BE2C (cell line): Measurements from ENCODE around the gene ADAMTS17.

Source experiments
- DNase-seq: peaks from one replicate; pipeline ENCODE4 v3.0.0-alpha.2; 2020
- H3K27me3 ChIP-seq: fragments of 250-450 bp; sonication (Bioruptor Pico); 2 replicates; pipeline ENCODE4 v1.5.1; 2020; ENCODE audit warnings: mild to moderate bottlenecking
- H3K36me3 ChIP-seq: fragments of 250-450 bp; sonication (Bioruptor Pico); 2 replicates; pipeline ENCODE4 v1.5.1; 2020; ENCODE audit warnings: mild to moderate bottlenecking
- H3K4me1 ChIP-seq: fragments of 250-450 bp; sonication (Bioruptor Pico); 2 replicates; pipeline ENCODE4 v1.5.1; 2020
- H3K4me3 ChIP-seq: 2 replicates; pipeline ENCODE4 v1.5.1; 2011; ENCODE audit warnings: low read depth, low read length
- H3K9me3 ChIP-seq: fragments of 250-450 bp; sonication (Bioruptor Pico); 2 replicates; pipeline ENCODE4 v1.5.1; 2020
- CTCF ChIP-seq: IDR thresholded peaks from 2 replicates; pipeline ENCODE4 v1.5.1; 2012; ENCODE audit warnings: mild to moderate bottlenecking, low read depth, low read length

Gene ADAMTS17

GRCh38 chr15:99993262-99993661 is 348.5 kb downstream of the ADAMTS17 start:
- H3K36me3 ChIP-seq: no peaks in the 10 kb centered on the region
- DNase-seq: no peak
- no peaks in the 10 kb centered on the region for H3K9me3 ChIP-seq
- TF ChIP-seq CTCF: no peak
- H3K4me3 ChIP-seq: no peak overlapping the region
- no peaks in the 10 kb centered on the region for H3K27me3 ChIP-seq
- peaks cover 5% of the 10 kb centered on the region; the same call in 1 of the 2 replicates for H3K4me1 ChIP-seq

GRCh38 chr15:99992611-99993231 is 349.1 kb downstream of the ADAMTS17 start:
- Histone ChIP-seq H3K4me3 (no peak overlapping the region), H3K36me3 (no peaks in the 10 kb centered on the region), H3K9me3 (no peaks in the 10 kb centered on the region), H3K4me1 (peaks cover 5% of the 10 kb centered on the region; the same call in 1 of the 2 replicates), H3K27me3 (no peaks in the 10 kb centered on the region)
- DNase-seq: no peak
- no peak for TF ChIP-seq CTCF

GRCh38 chr15:99989095-99989494 is 352.7 kb downstream of the ADAMTS17 start:
- H3K4me1 ChIP-seq: no peaks in the 10 kb centered on the region
- H3K9me3 ChIP-seq: no peaks in the 10 kb centered on the region
- no peak for TF ChIP-seq CTCF
- no peak for DNase-seq
- no peaks in the 10 kb centered on the region for H3K27me3 ChIP-seq
- no peaks in the 10 kb centered on the region for H3K36me3 ChIP-seq
- H3K4me3 ChIP-seq: no peak overlapping the region

GRCh38 chr15:99987701-99988100 is 354.1 kb downstream of the ADAMTS17 start:
- Histone ChIP-seq H3K4me1 (peaks cover 1% of the 10 kb centered on the region), H3K27me3 (no peaks in the 10 kb centered on the region), H3K36me3 (no peaks in the 10 kb centered on the region), H3K4me3 (no peak overlapping the region), H3K9me3 (no peaks in the 10 kb centered on the region)
- no peak for DNase-seq
- no peak for TF ChIP-seq CTCF

GRCh38 chr15:99987119-99987506 is 354.7 kb downstream of the ADAMTS17 start:
- Histone ChIP-seq H3K9me3 (no peaks in the 10 kb centered on the region), H3K4me1 (peaks cover 5% of the 10 kb centered on the region), H3K4me3 (no peak overlapping the region), H3K27me3 (no peaks in the 10 kb centered on the region), H3K36me3 (no peaks in the 10 kb centered on the region)
- no peak for TF ChIP-seq CTCF
- no peak for DNase-seq

- Histone ChIP-seq H3K4me1 (peaks cover 5% of the 10 kb centered on the region), H3K4me3 (no peak overlapping the region), H3K27me3 (no peaks in the 10 kb centered on the region), H3K9me3 (no peaks in the 10 kb centered on the region), H3K36me3 (no peaks in the 10 kb centered on the region)
- no peak for TF ChIP-seq CTCF
- DNase-seq: no peak
Measured at GRCh38 chr15:99986297-99987118, 355.3 kb downstream of the ADAMTS17 start.
